K562 (cell line): Measurements from ENCODE around the gene WNT3. TPM values are rescaled to one million over a fixed set of nuclear protein-coding genes. Genes with fewer than 3 reads are reported as not detected.

ENCODE experiments used
- CBX2 ChIP-seq: fragments of 200-600 bp; sonication (generic); IDR thresholded peaks from one replicate; pipeline ENCODE4 v1.6.1; 2012; ENCODE audit warnings: mild to moderate bottlenecking, low read length, inconsistent platforms; ENCODE audit not compliant: insufficient read depth, poor library complexity, severe bottlenecking
- FOS ChIP-seq: IDR thresholded peaks from 3 replicates; pipeline ENCODE4 v1.6.1; 2011; ENCODE audit not compliant: insufficient read length; ENCODE audit errors: extremely low read depth
- HEY1 ChIP-seq: fragments of 250-450 bp; sonication (Bioruptor Pico); IDR thresholded peaks from 2 replicates; pipeline ENCODE4 v1.5.0; 2020; ENCODE audit warnings: mild to moderate bottlenecking, moderate library complexity, borderline replicate concordance
- HNRNPLL ChIP-seq: fragments of 200-400 bp; formaldehyde crosslinking; IDR thresholded peaks from 2 replicates; pipeline ENCODE4 v1.6.1; 2017; ENCODE audit warnings: low read length, low read depth, mild to moderate bottlenecking; ENCODE audit not compliant: poor library complexity, severe bottlenecking
- RERE ChIP-seq: sonication (generic); formaldehyde crosslinking; IDR thresholded peaks from 2 replicates; pipeline ENCODE4 v1.8.0; 2023; ENCODE audit warnings: missing genetic modification reagents, mild to moderate bottlenecking, borderline replicate concordance
- SIX5 ChIP-seq, 2 experiments: IDR thresholded peaks; 2 replicates each; pipeline ENCODE4 v1.6.1; 2011; ENCODE audit warnings: low read length in 2 of 2, borderline replicate concordance in 1 of 2, low read depth in 1 of 2, mild to moderate bottlenecking in 1 of 2, moderate library complexity in 1 of 2; ENCODE audit not compliant: insufficient read depth in 1 of 2
- SRSF1 ChIP-seq: fragments of 200-400 bp; formaldehyde crosslinking; IDR thresholded peaks from 2 replicates; pipeline ENCODE4 v1.6.1; 2017; ENCODE audit warnings: mild to moderate bottlenecking, low read depth, low read length, moderate library complexity
- TCF3 ChIP-seq: sonication (generic); formaldehyde crosslinking; IDR thresholded peaks from 2 replicates; pipeline ENCODE4 v1.4.0; 2020; ENCODE audit warnings: mild to moderate bottlenecking, missing genetic modification reagents
- TOE1 ChIP-seq, 2 experiments: fragments of 450-650 bp in 1 of 2; sonication (generic) in 1 of 2; formaldehyde crosslinking in 1 of 2; IDR thresholded peaks; 2 replicates each; pipeline versions ENCODE4 v1.7.1 to v1.8.0; 2016 to 2022; ENCODE audit warnings: borderline replicate concordance in 2 of 2, mild to moderate bottlenecking in 2 of 2, antibody characterized with exemption in 1 of 2, inconsistent platforms in 1 of 2, low read depth in 1 of 2, missing genetic modification reagents in 1 of 2, moderate library complexity in 1 of 2
- polyA plus RNA-seq, 8 experiments: library from polyadenylated mRNA; depleted of rRNA in 4 of 8; stranded (reverse) in 5 of 8; unstranded in 3 of 8; fragments of >200 nt; fragmentation: Nextera tagmentation in 2 of 8; fragmentation: Illumina TruSeq in 1 of 8; extraction: Ambion mirVana in 2 of 8; extraction: Trizol in 1 of 8; gene quantifications; 2 replicates each; pipeline versions ENCODE4 v1.2.1 to v1.2.3, GENCODE V29; 2011 to 2014; ENCODE audit warnings: inconsistent platforms in 1 of 8, missing spikeins in 1 of 8
- total RNA-seq, 7 experiments: library from RNA; depleted of rRNA in 6 of 7; stranded (reverse); fragments of >200 nt in 6 of 7; fragmentation: Illumina TruSeq in 2 of 7; extraction: Trizol in 2 of 7; gene quantifications; 2 replicates each; pipeline versions ENCODE4 v1.2.1 to v1.2.3, GENCODE V29; 2011 to 2021; ENCODE audit warnings: low replicate concordance in 1 of 7

Gene WNT3
- total and polyA plus RNA-seq, 9 of the 15 experiments (the other 6 are each of a cell fraction or from before 2014, with no cell fraction given): 1.5 to 6.1 (median 3.3) TPM

GRCh38 chr17:46727572-46728348 lies 90.7 kb downstream of the WNT3 start (continued):
- TF ChIP-seq RERE (CRISPR knock-in tag): no peak
- no peak for TF ChIP-seq HNRNPLL
- TF ChIP-seq HEY1: no peak
- TF ChIP-seq FOS: no peak
- no peak for TF ChIP-seq TOE1 (IDR thresholded peaks at IDR 0.05; ENCODE audit: borderline replicate concordance)
- no peak for TF ChIP-seq TOE1 (CRISPR knock-in tag; IDR thresholded peaks at IDR 0.05; ENCODE audit: borderline replicate concordance, low read depth)
- no peak for TF ChIP-seq SRSF1
- TF ChIP-seq TCF3 (CRISPR knock-in tag): no peak
- no peak for TF ChIP-seq CBX2
- no peak for TF ChIP-seq SIX5 (IDR thresholded peaks at IDR 0.05; ENCODE audit: borderline replicate concordance in 1 of 2, insufficient read depth in 1 of 2, low read depth in 1 of 2, low read length in 2 of 2)
